DOHH2 (cell line): ENCODE results near the gene TNNI2.

Source experiments
- H3F3A ChIP-seq: fragments of 200-600 bp; sonication (generic), shearing (Covaris generic); 2 replicates; pipeline ENCODE4 v1.6.0; 2016; ENCODE audit warnings: antibody characterized with exemption, mild to moderate bottlenecking; ENCODE audit not compliant: control insufficient read depth, insufficient read depth
- H3K27ac ChIP-seq: fragments of 200-600 bp; sonication (generic); 2 replicates; pipeline ENCODE4 v1.5.1; 2014; ENCODE audit warnings: low read depth, mild to moderate bottlenecking, low read length, moderate library complexity
- H3K27me3 ChIP-seq: fragments of 200-600 bp; sonication (generic); 2 replicates; pipeline ENCODE4 v1.6.1; 2014; ENCODE audit warnings: mild to moderate bottlenecking, low read length, mixed read lengths; ENCODE audit not compliant: control insufficient read depth
- H3K36me3 ChIP-seq: fragments of 200-600 bp; sonication (generic); 2 replicates; pipeline ENCODE4 v1.6.1; 2014; ENCODE audit warnings: mild to moderate bottlenecking, low read length, moderate library complexity, mixed read lengths; ENCODE audit not compliant: control insufficient read depth
- H3K4me1 ChIP-seq: fragments of 200-600 bp; sonication (generic); 2 replicates; pipeline ENCODE4 v1.6.1; 2014; ENCODE audit warnings: mild to moderate bottlenecking, low read length, mixed read lengths; ENCODE audit not compliant: control insufficient read depth
- H3K4me2 ChIP-seq: fragments of 200-600 bp; sonication (generic); 2 replicates; pipeline ENCODE4 v1.6.0; 2014; ENCODE audit warnings: mild to moderate bottlenecking, low read length, moderate library complexity
- H3K4me3 ChIP-seq: fragments of 200-600 bp; sonication (generic); 2 replicates; pipeline ENCODE4 v1.5.1; 2014; ENCODE audit warnings: mild to moderate bottlenecking, low read length, mixed read lengths
- H3K79me2 ChIP-seq: fragments of 200-600 bp; sonication (generic); 2 replicates; pipeline ENCODE4 v1.6.1; 2014; ENCODE audit warnings: mild to moderate bottlenecking, low read length, mixed read lengths; ENCODE audit not compliant: control insufficient read depth
- H3K9me2 ChIP-seq: fragments of 200-600 bp; sonication (generic); replicated peaks from 2 replicates; pipeline ENCODE4 v1.6.1; 2014; ENCODE audit warnings: mild to moderate bottlenecking, low read length, mixed read lengths; ENCODE audit not compliant: control insufficient read depth
- H3K9me3 ChIP-seq: fragments of 200-600 bp; sonication (generic); 2 replicates; pipeline ENCODE4 v1.6.1; 2014; ENCODE audit warnings: antibody characterized with exemption, low read length, mixed read lengths; ENCODE audit not compliant: control insufficient read depth, insufficient read depth
- H4K20me1 ChIP-seq: fragments of 200-600 bp; sonication (generic); 2 replicates; pipeline ENCODE4 v1.6.0; 2014; ENCODE audit warnings: low read depth, mild to moderate bottlenecking, antibody characterized with exemption, low read length, moderate library complexity; ENCODE audit not compliant: control insufficient read depth, insufficient read depth
- EZH2phosphoT487 ChIP-seq: fragments of 200-600 bp; sonication (generic); IDR thresholded peaks from 2 replicates; pipeline ENCODE4 v1.6.1; 2017; ENCODE audit warnings: borderline replicate concordance, mild to moderate bottlenecking, antibody characterized with exemption, low read length, moderate library complexity, mixed read lengths
- TF ChIP-seq, protein P1 (sequence below): fragments of 200-600 bp; sonication (generic); IDR thresholded peaks from one replicate; pipeline ENCODE4 v1.5.1; 2014; ENCODE audit warnings: antibody characterized with exemption, mild to moderate bottlenecking, low read depth, low read length; ENCODE audit not compliant: poor library complexity, severe bottlenecking

The TNNI2 gene

DNA sequence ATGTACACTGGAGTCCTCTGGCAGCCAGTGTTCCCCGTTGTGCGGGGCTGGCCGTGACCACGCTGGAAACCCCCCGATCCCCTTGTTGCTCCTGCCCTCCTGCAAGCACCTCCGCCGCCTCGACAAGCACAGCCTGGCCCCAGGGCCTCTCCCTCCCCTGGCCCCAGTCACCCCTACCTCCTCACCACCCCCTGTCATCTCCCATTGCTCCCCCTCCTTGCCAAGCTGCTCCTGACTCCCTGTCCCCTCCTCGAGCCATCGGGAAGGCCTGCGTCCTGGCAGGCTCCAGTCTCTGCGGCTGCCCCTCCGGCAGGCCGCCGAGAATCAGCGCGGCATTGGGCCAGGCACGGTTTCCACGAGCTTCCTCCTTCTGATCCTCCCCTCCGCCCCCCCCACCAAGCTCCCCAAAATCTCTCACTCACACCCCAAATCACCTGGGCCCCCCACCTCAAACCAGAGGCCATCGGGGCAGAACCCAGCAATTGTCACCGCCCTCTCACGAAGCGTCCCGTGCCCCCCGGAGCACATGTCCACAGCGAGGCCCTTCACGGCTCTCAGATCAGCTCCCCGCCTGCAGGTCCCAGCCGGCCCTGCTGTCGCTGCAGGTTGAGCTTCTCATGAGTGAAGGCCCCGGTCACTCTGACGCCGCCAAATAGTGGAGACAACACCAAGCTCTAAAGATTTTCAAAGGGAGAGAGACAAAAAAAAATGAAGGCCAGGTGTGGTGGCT, 8.4 kb downstream of the TNNI2 start:
- no peaks in the 10 kb centered on the region for H3K9me2 ChIP-seq
- TF ChIP-seq, protein P1, sequence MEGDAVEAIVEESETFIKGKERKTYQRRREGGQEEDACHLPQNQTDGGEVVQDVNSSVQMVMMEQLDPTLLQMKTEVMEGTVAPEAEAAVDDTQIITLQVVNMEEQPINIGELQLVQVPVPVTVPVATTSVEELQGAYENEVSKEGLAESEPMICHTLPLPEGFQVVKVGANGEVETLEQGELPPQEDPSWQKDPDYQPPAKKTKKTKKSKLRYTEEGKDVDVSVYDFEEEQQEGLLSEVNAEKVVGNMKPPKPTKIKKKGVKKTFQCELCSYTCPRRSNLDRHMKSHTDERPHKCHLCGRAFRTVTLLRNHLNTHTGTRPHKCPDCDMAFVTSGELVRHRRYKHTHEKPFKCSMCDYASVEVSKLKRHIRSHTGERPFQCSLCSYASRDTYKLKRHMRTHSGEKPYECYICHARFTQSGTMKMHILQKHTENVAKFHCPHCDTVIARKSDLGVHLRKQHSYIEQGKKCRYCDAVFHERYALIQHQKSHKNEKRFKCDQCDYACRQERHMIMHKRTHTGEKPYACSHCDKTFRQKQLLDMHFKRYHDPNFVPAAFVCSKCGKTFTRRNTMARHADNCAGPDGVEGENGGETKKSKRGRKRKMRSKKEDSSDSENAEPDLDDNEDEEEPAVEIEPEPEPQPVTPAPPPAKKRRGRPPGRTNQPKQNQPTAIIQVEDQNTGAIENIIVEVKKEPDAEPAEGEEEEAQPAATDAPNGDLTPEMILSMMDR: no peak
- no peak for TF ChIP-seq EZH2phosphoT487
- H3K27ac ChIP-seq: no peak overlapping the region
- H3K4me3 ChIP-seq: no peak overlapping the region
- H3K27me3 ChIP-seq: peaks cover 9% of the 10 kb centered on the region; the same call in 1 of the 2 replicates
- no peaks in the 10 kb centered on the region for H3K36me3 ChIP-seq
- peaks cover 2% of the 10 kb centered on the region; the same call in 1 of the 2 replicates for H3F3A ChIP-seq
- H3K9me3 ChIP-seq: no peaks in the 10 kb centered on the region
- no peaks in the 10 kb centered on the region for H4K20me1 ChIP-seq
- H3K4me1 ChIP-seq: peaks cover 52% of the 10 kb centered on the region
- H3K79me2 ChIP-seq: peaks cover 6% of the 10 kb centered on the region
- H3K4me2 ChIP-seq: no peak overlapping the region

GRCh38 chr11:1847926-1848639, 9.3 kb downstream of the TNNI2 start:
- peaks cover 59% of the 10 kb centered on the region for H3K4me1 ChIP-seq
- H3K27ac ChIP-seq: no peak overlapping the region
- no peak overlapping the region for H3K4me3 ChIP-seq
- TF ChIP-seq, protein P1: no peak
- TF ChIP-seq EZH2phosphoT487: no peak
- H3F3A ChIP-seq: peaks cover 5% of the 10 kb centered on the region; the same call in 1 of the 2 replicates
- H4K20me1 ChIP-seq: no peaks in the 10 kb centered on the region
- peaks cover 12% of the 10 kb centered on the region for H3K79me2 ChIP-seq
- no peaks in the 10 kb centered on the region for H3K9me3 ChIP-seq
- H3K27me3 ChIP-seq: peaks cover 9% of the 10 kb centered on the region; the same call in 1 of the 2 replicates
- H3K9me2 ChIP-seq: no peaks in the 10 kb centered on the region
- H3K36me3 ChIP-seq: peaks cover 2% of the 10 kb centered on the region
- H3K4me2 ChIP-seq: no peak overlapping the region

DNA sequence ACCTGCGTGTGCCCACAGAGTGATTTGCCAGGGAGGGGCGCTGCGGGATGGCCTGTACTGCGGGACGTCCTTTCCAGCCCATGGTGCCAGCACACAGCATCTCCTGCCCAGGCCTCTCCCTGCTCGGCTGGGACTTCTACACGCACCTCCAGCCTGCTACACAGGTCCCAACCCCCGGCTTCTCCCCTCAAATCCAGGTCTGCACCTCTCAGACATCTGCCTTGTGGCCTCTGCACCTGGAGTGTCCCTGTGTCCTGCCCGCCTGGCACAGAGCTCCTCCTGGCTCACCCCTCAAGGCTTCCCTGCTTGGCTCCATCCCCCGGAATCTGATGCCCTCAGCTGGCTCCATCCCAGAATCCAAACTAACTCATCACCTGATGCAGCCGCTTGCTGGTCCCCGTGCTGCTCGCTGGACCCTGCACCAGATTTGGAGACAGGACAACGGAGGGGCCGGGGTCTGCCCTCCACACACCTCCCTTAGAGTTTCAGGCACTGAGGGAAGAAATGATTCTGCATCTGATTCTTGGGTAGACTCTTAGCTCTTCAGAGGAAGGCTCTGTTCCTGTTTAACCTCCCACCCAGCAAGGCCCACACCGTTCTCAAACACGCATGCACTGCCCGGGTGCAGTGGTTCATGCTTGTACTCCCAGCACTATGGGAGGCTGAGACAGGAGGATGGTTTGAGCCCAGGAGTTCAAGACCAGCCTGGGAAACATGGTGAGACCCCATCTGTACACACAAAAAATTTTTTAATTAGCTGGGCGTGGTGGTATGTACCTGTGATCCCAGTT, 10.1 kb downstream of the TNNI2 start:
- H3K4me2 ChIP-seq: no peak overlapping the region
- TF ChIP-seq EZH2phosphoT487: no peak
- TF ChIP-seq, protein P1: no peak

More for the DNA sequence above, 10.1 kb downstream of the TNNI2 start:
- Histone ChIP-seq H4K20me1 (no peaks in the 10 kb centered on the region), H3K4me1 (peaks cover 58% of the 10 kb centered on the region), H3K9me3 (no peaks in the 10 kb centered on the region), H3K79me2 (peaks cover 20% of the 10 kb centered on the region), H3K27ac (no peak overlapping the region), H3K27me3 (peaks cover 9% of the 10 kb centered on the region; the same call in 1 of the 2 replicates), H3K9me2 (no peaks in the 10 kb centered on the region), H3F3A (peaks cover 2% of the 10 kb centered on the region; the same call in 1 of the 2 replicates), H3K36me3 (peaks cover 9% of the 10 kb centered on the region), H3K4me3 (no peak overlapping the region)
